ENCODE results near the gene PRR30.

The PRR30 gene

DNA sequence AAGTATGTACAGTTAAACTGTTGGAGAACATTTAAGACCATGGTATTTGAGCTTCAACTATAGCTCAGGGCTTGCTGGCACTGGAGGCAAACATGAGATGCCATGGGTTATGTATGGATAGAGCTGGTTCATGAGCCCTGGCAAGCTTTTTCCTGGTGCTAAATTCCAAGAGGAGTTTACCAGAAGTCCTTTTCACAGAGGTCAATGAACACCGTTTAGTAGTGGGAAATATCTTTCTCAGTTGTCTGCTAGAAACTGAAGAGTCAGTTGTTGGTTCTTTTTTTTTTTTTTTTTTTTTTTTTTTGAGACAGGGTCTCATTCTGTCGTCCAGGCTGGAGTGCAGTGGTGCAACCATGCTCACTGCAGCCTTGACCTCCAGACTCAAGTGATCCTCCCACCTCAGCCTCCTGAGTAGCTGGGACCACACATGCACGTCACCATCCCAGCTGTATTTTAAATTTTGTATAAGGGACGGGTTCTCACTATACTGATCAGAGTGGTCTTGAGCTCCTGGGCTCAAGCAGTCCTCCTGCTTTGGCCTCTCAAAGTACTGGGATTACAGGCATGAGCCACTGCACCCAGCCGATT, 51.3 kb downstream of the PRR30 start:
- TF ChIP-seq, protein P1, sequence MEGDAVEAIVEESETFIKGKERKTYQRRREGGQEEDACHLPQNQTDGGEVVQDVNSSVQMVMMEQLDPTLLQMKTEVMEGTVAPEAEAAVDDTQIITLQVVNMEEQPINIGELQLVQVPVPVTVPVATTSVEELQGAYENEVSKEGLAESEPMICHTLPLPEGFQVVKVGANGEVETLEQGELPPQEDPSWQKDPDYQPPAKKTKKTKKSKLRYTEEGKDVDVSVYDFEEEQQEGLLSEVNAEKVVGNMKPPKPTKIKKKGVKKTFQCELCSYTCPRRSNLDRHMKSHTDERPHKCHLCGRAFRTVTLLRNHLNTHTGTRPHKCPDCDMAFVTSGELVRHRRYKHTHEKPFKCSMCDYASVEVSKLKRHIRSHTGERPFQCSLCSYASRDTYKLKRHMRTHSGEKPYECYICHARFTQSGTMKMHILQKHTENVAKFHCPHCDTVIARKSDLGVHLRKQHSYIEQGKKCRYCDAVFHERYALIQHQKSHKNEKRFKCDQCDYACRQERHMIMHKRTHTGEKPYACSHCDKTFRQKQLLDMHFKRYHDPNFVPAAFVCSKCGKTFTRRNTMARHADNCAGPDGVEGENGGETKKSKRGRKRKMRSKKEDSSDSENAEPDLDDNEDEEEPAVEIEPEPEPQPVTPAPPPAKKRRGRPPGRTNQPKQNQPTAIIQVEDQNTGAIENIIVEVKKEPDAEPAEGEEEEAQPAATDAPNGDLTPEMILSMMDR (IDR thresholded peaks at IDR 0.05): no peak
- Histone ChIP-seq H3K36me3 (peaks cover 1 to 14% (median 9%) of the 10 kb centered on the region in 3 donors), H3K27me3 (no peaks in the 10 kb centered on the region), H3K27ac (no peak overlapping the region), H3K4me1 (peaks cover 0 to 26% (median 19%) of the 10 kb centered on the region in 4 donors), H3K9me3 (no peaks in the 10 kb centered on the region), H3K4me3 (no peak overlapping the region)
- DNase-seq: no peak
- intact Hi-C loops (cut with DNase I; ENCODE audit: low total_unique reads): loop anchor here (5.0 kb wide), 1 partner anchor 36 kb away; the partner anchor contains the start of gene AGBL5

Data from tibial artery (tissue), 4 donors.